GM12891 (cell line): ENCODE measurements around the gene POU2F2.

Experiments used
- PAX5 ChIP-seq: IDR thresholded peaks from 2 replicates; pipeline ENCODE4 v1.6.1; 2011; ENCODE audit warnings: low read length, moderate library complexity, mild to moderate bottlenecking; ENCODE audit not compliant: insufficient read depth, severe bottlenecking
- POLR2A ChIP-seq: IDR thresholded peaks from 2 replicates; pipeline ENCODE4 v1.6.1; 2011; ENCODE audit warnings: low read depth, low read length, control low read depth
- POLR2AphosphoS5 ChIP-seq: IDR thresholded peaks from 2 replicates; pipeline ENCODE4 v1.6.1; 2011; ENCODE audit warnings: low read depth, low read length, control low read depth
- SPI1 ChIP-seq: IDR thresholded peaks from 2 replicates; pipeline ENCODE4 v1.6.1; 2011; ENCODE audit warnings: low read depth, low read length, control low read depth
- TAF1 ChIP-seq: IDR thresholded peaks from 2 replicates; pipeline ENCODE4 v1.6.1; 2011; ENCODE audit warnings: low read depth, low read length, control low read depth

- TF ChIP-seq POLR2A (no peak), TAF1 (no peak), POLR2AphosphoS5 (no peak), PAX5 (no peak), SPI1 (no peak)
Measured at GRCh38 chr19:42111384-42111783, 20.9 kb downstream of the POU2F2 start.
